Measurements from ENCODE around the gene APLP2. TPM values are rescaled to one million over a fixed set of nuclear protein-coding genes. Genes with fewer than 3 reads are reported as not detected.
A peak's percentile ranks its signal among the peaks of the same experiment; 100 is the strongest.

APLP2 gene
- total RNA-seq, 1 experiment from 2014 or later, result 2,076 TPM

DNA sequence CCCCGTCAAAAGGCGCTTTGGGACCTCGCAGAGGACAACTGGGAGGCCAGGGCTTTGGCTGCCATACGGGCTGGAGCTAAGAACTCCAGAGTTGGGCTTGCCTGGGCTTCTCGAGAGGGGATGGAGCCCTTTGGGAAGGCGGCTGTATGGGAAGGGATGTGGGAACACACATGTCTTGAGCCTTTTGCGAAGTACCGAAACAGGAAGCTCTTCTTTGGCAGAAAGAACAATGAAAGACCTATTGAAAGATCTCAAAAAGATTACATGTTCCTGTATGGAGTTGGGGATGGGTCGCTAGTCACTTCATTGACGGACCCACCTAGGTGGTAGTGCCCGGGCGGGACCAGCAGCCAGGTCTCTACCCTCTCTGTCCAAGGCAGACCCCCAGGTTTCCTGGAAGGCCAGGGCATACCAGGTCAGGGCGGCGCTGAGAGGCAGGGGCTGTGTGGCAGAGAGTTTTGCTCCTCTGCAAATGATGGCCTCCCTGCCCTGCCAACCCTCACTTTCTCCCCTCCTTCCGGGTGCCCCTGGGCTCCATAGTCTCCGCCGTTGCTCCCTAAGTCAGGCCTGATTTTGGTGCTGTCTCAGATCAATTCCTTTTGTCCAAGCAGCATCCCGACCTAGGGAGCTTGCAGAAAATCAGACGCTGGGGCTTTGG is 90.9 kb downstream of the APLP2 start:
- CTCF ChIA-PET, result interaction anchor here (0.8 to 4.2 kb wide), 5 partner anchors 14 to 211 kb away, joined by 3 to 34 read pairs (median 3); no protein-coding TSS in a partner anchor
- Mint-ChIP-seq H3K4me1 (ENCODE audit: low read depth, unreplicated experiment) (peaks cover 37% of the 10 kb centered on the region), H3K4me3 (ENCODE audit: unreplicated experiment) (peak overlapping the region; percentile 72), H3K36me3 (ENCODE audit: insufficient read depth, unreplicated experiment) (peaks cover 69% of the 10 kb centered on the region), H3K27me3 (ENCODE audit: insufficient read depth, unreplicated experiment) (no peaks in the 10 kb centered on the region), H3K9me3 (ENCODE audit: unreplicated experiment) (no peaks in the 10 kb centered on the region), H3K27ac (ENCODE audit: unreplicated experiment) (peak overlapping the region; percentile 74)
- intact Hi-C loops (cut with micrococcal nuclease; ENCODE audit: unreplicated experiment), result loop anchor here (1.0 kb wide), 1 partner anchor 21 kb away; no protein-coding TSS in a partner anchor
- TF ChIP-seq, protein P1, sequence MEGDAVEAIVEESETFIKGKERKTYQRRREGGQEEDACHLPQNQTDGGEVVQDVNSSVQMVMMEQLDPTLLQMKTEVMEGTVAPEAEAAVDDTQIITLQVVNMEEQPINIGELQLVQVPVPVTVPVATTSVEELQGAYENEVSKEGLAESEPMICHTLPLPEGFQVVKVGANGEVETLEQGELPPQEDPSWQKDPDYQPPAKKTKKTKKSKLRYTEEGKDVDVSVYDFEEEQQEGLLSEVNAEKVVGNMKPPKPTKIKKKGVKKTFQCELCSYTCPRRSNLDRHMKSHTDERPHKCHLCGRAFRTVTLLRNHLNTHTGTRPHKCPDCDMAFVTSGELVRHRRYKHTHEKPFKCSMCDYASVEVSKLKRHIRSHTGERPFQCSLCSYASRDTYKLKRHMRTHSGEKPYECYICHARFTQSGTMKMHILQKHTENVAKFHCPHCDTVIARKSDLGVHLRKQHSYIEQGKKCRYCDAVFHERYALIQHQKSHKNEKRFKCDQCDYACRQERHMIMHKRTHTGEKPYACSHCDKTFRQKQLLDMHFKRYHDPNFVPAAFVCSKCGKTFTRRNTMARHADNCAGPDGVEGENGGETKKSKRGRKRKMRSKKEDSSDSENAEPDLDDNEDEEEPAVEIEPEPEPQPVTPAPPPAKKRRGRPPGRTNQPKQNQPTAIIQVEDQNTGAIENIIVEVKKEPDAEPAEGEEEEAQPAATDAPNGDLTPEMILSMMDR (IDR thresholded peaks at IDR 0.05; ENCODE audit: insufficient read depth in 1 of 2, low read depth in 1 of 2, low read length in 1 of 2, severe bottlenecking in 1 of 2, unreplicated experiment in 1 of 2), result no peak
- TSS peak; percentile 15 for BruUV-seq (replicated peaks)
- POLR2A ChIA-PET, result interaction anchor here (0.6 to 2.1 kb wide), 6 partner anchors 14 to 299 kb away, joined by 3 to 22 read pairs (median 8); no protein-coding TSS in a partner anchor
- peaks cover 28% of the 10 kb centered on the region for H3K4me1 ChIP-seq
- H3K4me3 ChIP-seq (ENCODE audit: low read depth, low read length), result peak overlapping the region; percentile 52
- DNase-seq, result no peak
- peaks cover 6% of the 10 kb centered on the region; the same call in 1 of the 2 replicates for H3K36me3 ChIP-seq (ENCODE audit: control insufficient read depth, insufficient read depth, low read length)
- H3K27me3 ChIP-seq (replicated peaks; ENCODE audit: control insufficient read depth, insufficient read depth, low read length), result no peaks in the 10 kb centered on the region
- no peaks in the 10 kb centered on the region for H3K9me3 ChIP-seq

DNA sequence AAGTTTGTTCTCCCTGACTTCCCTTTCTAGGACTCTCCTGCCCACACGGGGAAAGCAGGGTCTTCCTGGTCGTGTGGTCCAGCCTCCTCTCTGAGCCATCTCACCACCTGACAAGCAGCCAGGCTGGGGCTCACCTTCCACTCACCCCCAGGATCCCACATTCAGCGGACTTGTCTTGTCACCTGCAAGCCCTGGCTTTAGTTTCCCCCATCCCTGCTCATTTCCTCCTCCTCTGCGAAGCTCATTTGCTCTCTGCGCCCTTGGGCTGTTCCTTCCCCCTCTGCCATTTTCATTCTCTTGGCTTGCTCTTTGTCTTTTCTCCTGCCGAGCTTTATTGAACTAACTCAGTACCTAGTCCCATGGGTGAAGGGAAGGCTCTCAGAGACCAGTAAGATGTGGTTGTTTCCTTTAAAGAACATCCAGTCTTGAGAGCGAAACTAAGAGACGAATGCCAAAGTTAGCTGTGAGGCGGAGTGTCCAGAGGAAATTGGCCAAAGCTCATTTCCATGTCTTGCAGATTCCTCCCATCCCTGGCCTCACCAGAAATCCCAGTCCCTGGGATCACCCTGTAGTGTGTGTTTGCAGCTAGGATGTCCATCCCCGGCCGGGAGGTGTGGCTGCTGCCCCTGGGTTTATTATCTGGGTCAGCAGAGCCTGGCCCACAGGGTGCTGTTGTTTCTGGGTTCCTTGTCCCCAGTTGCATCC is 91.9 kb downstream of the APLP2 start:
- ChIA-PET CTCF (interaction anchor here (0.9 to 4.2 kb wide), 3 partner anchors 15 to 51 kb away, joined by 3 to 34 read pairs (median 19); no protein-coding TSS in a partner anchor), POLR2A (interaction anchor here (0.7 to 2.1 kb wide), 2 partner anchors 15 to 20 kb away, joined by 4 to 22 read pairs; no protein-coding TSS in a partner anchor)
- BruUV-seq (replicated peaks), result no TSS peak
- Histone ChIP-seq H3K36me3 (ENCODE audit: control insufficient read depth, insufficient read depth, low read length) (peaks cover 6% of the 10 kb centered on the region; the same call in 1 of the 2 replicates), H3K27me3 (replicated peaks; ENCODE audit: control insufficient read depth, insufficient read depth, low read length) (no peaks in the 10 kb centered on the region), H3K4me3 (ENCODE audit: low read depth, low read length) (peak overlapping the region; percentile 52), H3K9me3 (no peaks in the 10 kb centered on the region), H3K4me1 (peaks cover 28% of the 10 kb centered on the region)
- H3K4me1 Mint-ChIP-seq (ENCODE audit: low read depth, unreplicated experiment), result peaks cover 45% of the 10 kb centered on the region
- peaks cover 61% of the 10 kb centered on the region for H3K36me3 Mint-ChIP-seq (ENCODE audit: insufficient read depth, unreplicated experiment)
- H3K27me3 Mint-ChIP-seq (ENCODE audit: insufficient read depth, unreplicated experiment), result no peaks in the 10 kb centered on the region
- intact Hi-C loops (cut with micrococcal nuclease; ENCODE audit: unreplicated experiment), result no loop called here
- H3K9me3 Mint-ChIP-seq (ENCODE audit: unreplicated experiment), result no peaks in the 10 kb centered on the region
- peak overlapping the region; percentile 72 for H3K4me3 Mint-ChIP-seq (ENCODE audit: unreplicated experiment)
- peak overlapping the region; percentile 34 for H3K27ac Mint-ChIP-seq (ENCODE audit: unreplicated experiment)
- TF ChIP-seq, protein P1 (IDR thresholded peaks at IDR 0.05; ENCODE audit: insufficient read depth in 1 of 2, low read depth in 1 of 2, low read length in 1 of 2, severe bottlenecking in 1 of 2, unreplicated experiment in 1 of 2), result no peak
- DNase-seq, result no peak

DNA sequence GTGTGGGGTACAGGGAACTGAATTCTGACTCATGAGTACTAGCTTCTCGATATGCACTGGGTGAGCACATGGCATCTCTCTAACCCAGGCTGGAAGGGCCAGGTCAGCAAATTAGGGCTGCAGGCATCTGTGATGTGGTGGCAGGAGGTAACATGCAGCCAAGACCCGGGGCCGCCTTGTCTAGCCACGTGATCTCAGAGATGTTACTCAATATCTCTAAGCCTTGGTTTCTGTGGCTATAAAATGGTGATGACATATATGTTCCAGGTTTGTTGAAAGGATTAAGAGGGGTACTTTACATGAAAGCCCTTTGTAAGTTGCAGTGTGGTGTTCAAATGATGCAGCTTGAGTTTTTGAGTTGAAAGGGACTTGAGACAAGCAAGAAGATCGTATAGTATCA is 93.0 kb downstream of the APLP2 start:
- TF ChIP-seq, protein P1 (IDR thresholded peaks at IDR 0.05; ENCODE audit: insufficient read depth in 1 of 2, low read depth in 1 of 2, low read length in 1 of 2, severe bottlenecking in 1 of 2, unreplicated experiment in 1 of 2), result no peak
- Histone ChIP-seq H3K4me3 (ENCODE audit: low read depth, low read length) (no peak overlapping the region), H3K9me3 (no peaks in the 10 kb centered on the region), H3K4me1 (peaks cover 28% of the 10 kb centered on the region), H3K36me3 (ENCODE audit: control insufficient read depth, insufficient read depth, low read length) (peaks cover 6% of the 10 kb centered on the region; the same call in 1 of the 2 replicates), H3K27me3 (replicated peaks; ENCODE audit: control insufficient read depth, insufficient read depth, low read length) (no peaks in the 10 kb centered on the region)
- ChIA-PET CTCF (interaction anchor here (1.1 kb wide), 1 partner anchor 16 kb away, joined by 4 read pairs; no protein-coding TSS in a partner anchor), POLR2A (interaction anchor here (0.9 kb wide), 1 partner anchor 19 kb away, joined by 3 read pairs; no protein-coding TSS in a partner anchor)
- BruUV-seq (replicated peaks), result no TSS peak
- intact Hi-C loops (cut with micrococcal nuclease; ENCODE audit: unreplicated experiment), result no loop called here
- H3K27ac Mint-ChIP-seq (ENCODE audit: unreplicated experiment), result no peak overlapping the region
- H3K9me3 Mint-ChIP-seq (ENCODE audit: unreplicated experiment), result no peaks in the 10 kb centered on the region
- no peak for DNase-seq
- H3K27me3 Mint-ChIP-seq (ENCODE audit: insufficient read depth, unreplicated experiment), result no peaks in the 10 kb centered on the region
- H3K4me3 Mint-ChIP-seq (ENCODE audit: unreplicated experiment), result no peak overlapping the region
- H3K36me3 Mint-ChIP-seq (ENCODE audit: insufficient read depth, unreplicated experiment), result peaks cover 51% of the 10 kb centered on the region
- peaks cover 47% of the 10 kb centered on the region for H3K4me1 Mint-ChIP-seq (ENCODE audit: low read depth, unreplicated experiment)
